Measurements from ENCODE around the gene OSBPL8.

Gene OSBPL8

GRCh38 chr12:76303365-76303764 is 256.2 kb downstream of the OSBPL8 start:
- no peak for DNase-seq (ENCODE audit: low read depth)
